ENCODE results near the gene RAPGEF3.

Gene RAPGEF3

DNA sequence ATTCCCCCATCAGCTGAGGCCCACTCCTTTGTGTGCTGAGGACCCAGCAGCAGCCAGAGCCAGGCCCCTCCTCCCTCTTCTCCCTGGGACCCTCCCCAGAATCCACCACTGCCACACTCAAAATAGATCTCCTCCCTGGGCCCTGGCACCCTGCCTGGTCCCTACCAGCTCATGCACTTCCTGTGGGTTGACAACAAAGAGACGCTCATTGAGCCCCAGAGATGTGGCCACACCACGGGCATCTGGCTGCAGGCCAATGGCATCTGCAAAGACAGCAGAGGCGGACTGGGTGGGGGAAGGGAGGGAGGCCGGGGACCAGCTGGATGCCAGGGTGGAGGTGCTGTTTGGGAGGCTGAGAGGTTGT, 17.4 kb downstream of the RAPGEF3 start:
- peak; percentile 89 for DNase-seq

- DNase-seq = no peak
Observed at GRCh38 chr12:47740606-47741339, 17.9 kb downstream of the RAPGEF3 start.

- no peak for DNase-seq
Observed at GRCh38 chr12:47739979-47740378, 18.7 kb downstream of the RAPGEF3 start.

DNA sequence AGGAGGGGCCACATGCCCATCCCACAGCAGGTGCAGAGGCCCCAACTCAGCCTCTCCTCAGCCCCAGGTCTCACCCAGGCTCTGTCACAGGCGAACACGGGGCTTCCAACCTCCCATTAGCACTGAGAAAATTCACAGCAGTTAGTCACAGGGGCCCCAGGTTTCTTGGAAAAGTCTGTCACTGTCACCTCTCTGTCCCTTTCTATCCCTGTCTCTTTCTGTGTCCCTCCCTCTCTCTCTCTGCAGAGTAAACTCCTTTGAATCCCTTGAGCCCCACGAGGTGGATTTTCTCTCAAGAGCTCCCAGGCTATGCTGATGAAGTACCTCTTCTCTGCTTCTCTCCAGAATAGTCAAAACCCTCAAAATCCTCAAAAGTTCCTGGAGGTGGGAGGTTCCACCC, 19.4 kb downstream of the RAPGEF3 start:
- no peak for DNase-seq

DNA sequence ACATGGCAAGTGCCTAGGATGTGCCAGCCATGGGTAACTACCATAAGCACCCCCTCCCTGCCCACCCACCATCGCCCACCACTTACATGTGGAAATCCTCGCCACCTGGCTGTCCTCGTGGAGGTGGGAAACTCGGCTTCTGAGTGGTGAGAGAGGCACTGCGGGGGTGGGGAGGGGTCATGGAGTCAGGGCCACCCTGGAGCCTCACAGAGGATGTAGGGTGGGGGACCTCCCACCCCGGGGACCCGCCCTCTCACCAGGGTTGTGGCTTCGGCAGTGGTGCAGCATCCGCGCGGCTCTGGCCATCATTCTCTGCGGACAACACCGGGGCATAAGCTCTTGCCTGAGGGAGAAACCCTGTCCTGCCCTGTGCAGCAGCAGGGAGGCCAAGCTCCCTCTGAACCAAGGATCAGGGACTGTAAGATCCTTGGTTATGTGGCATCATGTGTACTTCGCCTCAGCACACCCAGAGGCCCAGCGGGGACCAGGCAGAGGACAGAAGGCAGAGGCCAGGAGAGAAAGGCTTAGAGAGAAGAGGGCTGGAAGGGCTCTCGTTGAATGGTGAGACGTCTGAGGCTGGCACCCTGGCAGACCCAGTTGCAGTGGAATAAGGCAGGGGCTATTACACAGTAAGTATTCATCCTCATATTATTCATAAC, 20.6 kb downstream of the RAPGEF3 start:
- DNase-seq = no peak

DNA sequence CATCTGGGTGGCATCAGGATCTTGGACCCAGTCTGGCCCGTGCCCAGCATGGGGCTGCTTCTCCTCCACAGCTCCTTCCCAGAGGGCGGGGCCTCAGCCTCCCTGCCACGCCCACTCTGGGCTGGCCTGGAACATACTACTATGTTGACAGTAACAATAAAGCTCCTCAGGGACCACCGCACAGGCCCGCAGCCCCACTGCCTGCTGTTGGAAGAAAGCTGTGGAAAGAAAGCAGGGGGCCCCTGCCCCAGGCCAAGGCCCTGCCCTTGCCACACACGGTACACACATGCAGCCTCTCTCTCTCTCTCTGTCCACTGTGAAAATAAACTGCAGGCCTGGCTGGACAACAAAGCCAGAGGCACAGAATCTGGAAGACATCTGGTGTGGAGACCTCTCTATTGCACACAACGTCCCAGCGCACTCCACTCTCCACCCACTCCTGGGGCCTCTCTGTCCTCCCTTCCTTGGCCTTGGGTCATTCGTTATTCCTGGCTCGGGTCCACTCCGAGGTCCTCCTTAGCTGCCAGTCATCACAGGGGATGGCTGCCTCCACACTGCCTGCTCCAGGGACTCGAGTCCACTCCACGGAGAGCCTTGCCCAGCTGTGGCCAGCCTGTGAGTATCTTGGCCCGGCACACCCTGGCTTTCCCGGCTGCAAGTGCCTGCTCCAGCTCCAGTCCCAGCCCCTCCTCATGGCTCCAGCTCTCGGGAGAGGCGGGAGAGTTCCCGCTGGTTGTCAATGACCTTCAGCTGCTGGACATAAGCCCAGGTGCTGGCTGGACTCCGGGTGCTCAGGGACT, 21.6 kb downstream of the RAPGEF3 start:
- no peak for DNase-seq

DNA sequence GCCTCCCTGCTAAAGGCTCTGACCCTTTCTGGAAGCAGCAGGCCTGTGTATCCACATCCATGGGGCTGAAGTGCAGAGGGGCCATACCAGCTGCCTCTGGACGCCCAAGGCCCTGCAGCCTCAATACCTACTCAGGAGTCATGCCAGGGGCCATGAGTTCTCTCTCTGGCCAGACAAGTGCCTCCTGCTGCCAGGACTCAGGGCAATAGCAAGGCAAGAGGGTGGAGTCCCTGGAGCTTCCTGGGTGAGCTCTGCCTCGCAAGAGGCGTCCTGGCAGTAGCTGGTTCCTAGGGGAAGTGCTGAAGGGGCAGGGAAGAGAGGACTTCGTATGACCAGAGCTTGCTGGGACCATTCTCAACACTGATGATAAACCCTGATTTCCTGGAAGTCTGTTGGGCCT, 22.5 kb downstream of the RAPGEF3 start:
- no peak for DNase-seq

GRCh38 chr12:47735649-47736048, 23.0 kb downstream of the RAPGEF3 start:
- DNase-seq = no peak

DNA sequence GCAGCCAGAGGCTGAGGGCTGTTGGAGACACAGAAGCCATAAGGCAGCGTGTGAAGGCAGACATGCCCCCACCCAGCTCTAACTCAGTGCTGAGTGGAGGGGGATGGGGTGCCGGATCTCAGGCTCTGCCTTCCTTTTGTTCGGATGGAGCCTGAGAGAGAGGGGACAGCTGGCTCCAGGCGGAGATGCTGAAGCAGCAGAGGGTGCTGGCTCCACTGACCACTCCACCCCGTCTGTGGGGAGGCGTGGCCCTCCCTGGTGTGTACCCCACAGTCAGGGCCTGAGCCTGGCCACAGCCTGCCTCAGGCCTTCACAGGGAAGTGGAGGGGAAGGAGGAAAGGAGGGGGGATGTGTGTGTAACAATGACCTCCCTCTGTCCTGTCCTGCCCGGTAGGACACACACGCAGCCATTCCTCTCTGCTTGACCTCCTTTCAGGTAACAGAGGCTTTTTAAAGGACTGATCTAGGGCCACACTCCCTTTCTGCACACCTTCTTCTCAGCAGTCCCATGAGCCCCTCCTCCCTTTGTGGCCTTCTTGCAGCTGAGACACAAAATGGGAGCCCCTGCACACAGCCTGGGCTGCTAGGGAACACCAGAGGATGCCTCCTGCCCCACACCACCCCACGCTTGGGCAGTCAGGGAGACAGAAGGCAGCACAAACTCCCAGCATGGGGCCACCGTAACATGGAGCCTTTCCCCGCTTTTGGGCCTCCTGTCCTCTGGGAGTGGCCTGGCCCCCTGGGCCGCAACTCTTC, 23.8 kb downstream of the RAPGEF3 start:
- DNase-seq = no peak

- no peak for DNase-seq
Observed at GRCh38 chr12:47733142-47733541, 25.5 kb downstream of the RAPGEF3 start.

DNA sequence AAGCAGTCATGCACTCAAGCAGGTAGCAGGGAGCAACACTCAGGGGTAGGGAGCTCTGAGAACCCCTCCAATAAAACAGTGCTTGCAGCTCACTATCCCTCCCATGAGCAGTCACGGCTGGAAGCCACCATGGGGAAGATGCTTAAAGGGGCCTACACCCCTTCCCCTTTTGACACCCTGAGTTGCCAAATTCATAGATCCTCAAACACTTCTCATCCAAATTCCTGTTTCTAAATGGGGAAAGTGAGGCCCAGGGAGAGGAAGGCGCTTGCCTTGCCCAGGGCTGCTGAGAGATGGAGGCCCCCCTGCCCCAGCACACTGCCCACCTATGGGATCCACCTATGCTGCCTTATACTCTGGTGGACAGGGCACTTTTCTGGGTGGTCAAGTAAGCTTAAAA, 26.2 kb downstream of the RAPGEF3 start:
- no peak for DNase-seq

DNA sequence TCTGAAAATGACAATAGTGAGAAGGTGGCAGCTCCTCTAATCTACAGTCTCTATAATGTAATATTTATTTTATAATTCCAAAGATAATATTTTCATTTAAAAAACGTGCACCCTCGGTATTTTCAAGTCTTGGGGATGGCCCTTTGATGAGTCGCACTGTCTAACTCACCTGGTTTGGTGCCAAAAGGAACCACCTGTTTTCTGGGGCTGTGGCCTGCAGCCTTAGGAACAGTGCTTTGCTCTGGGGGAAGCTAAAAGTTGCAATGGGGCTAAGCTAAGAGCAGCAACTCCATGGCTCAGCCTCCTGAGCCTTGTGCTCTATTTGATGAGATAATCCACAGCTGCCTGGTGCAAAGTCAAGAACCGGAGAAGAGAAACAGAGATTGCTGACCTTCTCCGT, 27.0 kb downstream of the RAPGEF3 start:
- DNase-seq = no peak

- DNase-seq = no peak
Observed at GRCh38 chr12:47730341-47730744, 28.3 kb downstream of the RAPGEF3 start.

DNA sequence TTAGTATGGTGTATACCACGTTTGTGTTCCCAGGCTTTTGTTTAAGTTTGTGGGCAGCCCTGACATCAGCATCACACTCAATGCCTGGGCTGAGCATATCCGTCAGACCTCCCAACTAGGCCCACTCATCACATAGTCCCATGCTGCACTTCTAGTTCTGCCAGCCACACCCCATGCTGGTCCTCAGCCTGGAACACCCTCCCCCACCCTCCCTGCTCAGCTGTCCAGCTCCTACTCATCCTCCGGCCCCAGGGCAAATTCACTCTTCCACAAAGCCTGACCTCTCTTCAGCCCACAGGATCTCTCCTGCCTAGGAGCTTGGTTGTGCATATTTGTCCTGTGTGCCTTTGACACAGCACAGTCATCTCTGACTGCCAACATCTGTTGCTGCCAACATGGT, 29.4 kb downstream of the RAPGEF3 start:
- DNase-seq = no peak

GRCh38 chr12:47725893-47726292, 32.8 kb downstream of the RAPGEF3 start:
- DNase-seq = peak; percentile 29

DNA sequence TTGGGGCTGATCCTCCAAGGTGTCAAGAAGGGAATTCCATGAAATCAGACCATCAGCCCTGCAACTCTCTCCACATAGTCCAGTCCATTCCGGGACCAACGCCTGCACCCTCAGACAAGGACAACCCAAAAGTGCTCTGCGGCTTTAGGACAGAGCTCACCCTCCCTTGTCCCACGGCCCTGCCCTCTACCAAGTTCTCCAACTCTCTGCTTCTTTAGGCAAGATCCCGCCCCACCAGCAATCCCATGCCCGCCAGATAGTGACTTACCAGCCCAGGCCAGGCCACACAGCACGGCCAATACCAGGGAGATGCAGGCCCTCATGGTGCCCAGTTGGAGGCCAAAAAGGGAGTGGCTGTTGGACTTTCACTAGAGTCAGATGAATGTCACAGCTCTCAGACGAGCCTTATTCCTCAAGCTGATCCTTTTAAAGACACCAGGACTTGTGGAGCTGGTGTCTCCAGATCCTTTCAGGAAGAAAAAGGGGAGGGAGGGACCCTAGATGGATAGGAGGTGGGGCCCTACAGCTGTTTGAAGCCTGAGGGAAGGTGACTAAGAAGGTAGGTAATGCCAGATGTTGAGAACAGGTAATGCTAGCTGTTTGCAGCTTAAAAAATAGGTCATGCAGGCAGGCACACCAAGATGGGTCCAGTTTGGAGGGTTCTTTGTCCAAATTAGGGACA, 33.4 kb downstream of the RAPGEF3 start, which contains the start of gene ENDOU:
Gene ENDOU, minus strand, starts transcription at position 400 of the 682 bp plus-strand sequence. Its CDS starts 77 bp downstream, at position 323.
- DNase-seq = no peak

- no peak for DNase-seq
Observed at GRCh38 chr12:47722941-47723631, 35.6 kb downstream of the RAPGEF3 start.

GRCh38 chr12:47722136-47722834, 36.4 kb downstream of the RAPGEF3 start:
- DNase-seq = no peak

DNA sequence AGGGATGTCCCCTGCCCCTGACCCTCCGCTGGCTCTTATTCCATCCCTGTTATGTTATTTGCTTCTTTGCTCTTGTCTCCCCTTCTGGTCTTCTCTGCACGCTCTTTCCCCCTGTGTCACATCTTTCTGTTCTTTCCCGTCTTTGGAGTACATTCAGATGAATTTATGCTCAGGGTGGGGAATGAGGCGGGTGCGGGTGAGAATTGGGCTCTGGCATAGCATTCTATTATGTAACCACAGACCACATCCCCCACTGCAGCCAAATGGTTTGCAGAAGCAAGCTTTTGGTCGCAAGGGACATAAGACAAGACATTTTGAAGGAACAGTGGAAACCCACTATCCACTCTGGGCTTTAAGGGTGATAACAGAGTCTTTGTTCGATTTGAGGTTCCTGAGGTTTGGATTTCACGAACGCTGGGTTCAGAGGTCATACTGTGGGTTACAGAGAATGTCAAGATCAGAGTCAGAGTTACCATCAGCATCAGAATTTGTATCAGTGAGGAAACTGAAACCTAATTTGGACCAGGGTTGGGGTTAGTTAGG, 37.2 kb downstream of the RAPGEF3 start:
- peak; percentile 92 for DNase-seq

DNA sequence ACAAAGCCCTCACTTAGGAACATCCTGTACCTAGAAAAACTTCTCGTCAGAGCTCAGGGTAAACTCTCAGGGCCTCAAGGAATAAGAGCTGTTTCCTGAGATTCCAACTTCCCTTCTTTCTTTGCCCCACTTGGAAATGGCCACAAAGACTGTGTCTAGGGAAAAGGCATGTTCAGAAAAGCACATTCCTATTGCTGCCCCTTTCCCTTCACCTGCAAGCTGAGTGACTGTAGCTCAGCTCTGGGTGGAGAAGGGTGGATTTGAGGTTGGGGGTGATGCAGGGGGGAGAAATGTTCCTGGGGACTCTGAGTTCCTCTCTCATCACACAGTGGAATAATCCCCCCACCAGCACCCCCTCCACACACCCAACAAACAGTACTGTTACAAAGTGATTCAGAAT, 40.1 kb downstream of the RAPGEF3 start:
- DNase-seq = no peak

Measured in MV-4-11 (cell line).